Endothelial cell (in vitro differentiated cells): ENCODE data around the gene DCTN3. TPM values are rescaled to one million over a fixed set of nuclear protein-coding genes. Genes with fewer than 3 reads are reported as not detected.
A peak's percentile ranks its signal among the peaks of the same experiment; 100 is the strongest.

Source experiments
- DNase-seq: peaks from one replicate; pipeline ENCODE4 v3.0.0; 2021; ENCODE audit warnings: low spot score
- H3K27ac Mint-ChIP-seq: one replicate; pipeline ENCODE4 v1.8.0; 2021; ENCODE audit warnings: mixed read lengths, inconsistent platforms; ENCODE audit not compliant: unreplicated experiment
- H3K27me3 Mint-ChIP-seq: one replicate; pipeline ENCODE4 v1.8.0; 2021; ENCODE audit warnings: mild to moderate bottlenecking, moderate library complexity, mixed read lengths, inconsistent platforms; ENCODE audit not compliant: unreplicated experiment
- H3K36me3 Mint-ChIP-seq: one replicate; pipeline ENCODE4 v1.8.0; 2021; ENCODE audit warnings: mild to moderate bottlenecking, low read depth, mixed read lengths, inconsistent platforms; ENCODE audit not compliant: unreplicated experiment
- H3K4me1 Mint-ChIP-seq: one replicate; pipeline ENCODE4 v1.8.0; 2021; ENCODE audit warnings: mild to moderate bottlenecking, mixed read lengths, inconsistent platforms; ENCODE audit not compliant: unreplicated experiment
- H3K4me3 Mint-ChIP-seq: one replicate; pipeline ENCODE4 v1.8.0; 2021; ENCODE audit warnings: mild to moderate bottlenecking, mixed read lengths, inconsistent platforms; ENCODE audit not compliant: unreplicated experiment
- H3K9me3 Mint-ChIP-seq: one replicate; pipeline ENCODE4 v1.8.0; 2021; ENCODE audit warnings: mixed read lengths, inconsistent platforms; ENCODE audit not compliant: unreplicated experiment
- total RNA-seq: library from RNA; stranded (reverse); fragmentation: NEBNext Ultra II Directional; extraction: Animal tissue kit (Norgen Biotek cat#: 25700); gene quantifications from one replicate; pipeline ENCODE4 v1.2.1, GENCODE V29; 2021; ENCODE audit not compliant: unreplicated experiment
- TF ChIP-seq, protein P1 (sequence below): fragments of 200-600 bp; sonication (generic); IDR thresholded peaks from one replicate; pipeline ENCODE4 v1.5.0; 2021; ENCODE audit warnings: antibody characterized with exemption; ENCODE audit not compliant: unreplicated experiment

The DCTN3 gene
- total RNA-seq, 1 donor from 2014 or later: 81.5 TPM

DNA sequence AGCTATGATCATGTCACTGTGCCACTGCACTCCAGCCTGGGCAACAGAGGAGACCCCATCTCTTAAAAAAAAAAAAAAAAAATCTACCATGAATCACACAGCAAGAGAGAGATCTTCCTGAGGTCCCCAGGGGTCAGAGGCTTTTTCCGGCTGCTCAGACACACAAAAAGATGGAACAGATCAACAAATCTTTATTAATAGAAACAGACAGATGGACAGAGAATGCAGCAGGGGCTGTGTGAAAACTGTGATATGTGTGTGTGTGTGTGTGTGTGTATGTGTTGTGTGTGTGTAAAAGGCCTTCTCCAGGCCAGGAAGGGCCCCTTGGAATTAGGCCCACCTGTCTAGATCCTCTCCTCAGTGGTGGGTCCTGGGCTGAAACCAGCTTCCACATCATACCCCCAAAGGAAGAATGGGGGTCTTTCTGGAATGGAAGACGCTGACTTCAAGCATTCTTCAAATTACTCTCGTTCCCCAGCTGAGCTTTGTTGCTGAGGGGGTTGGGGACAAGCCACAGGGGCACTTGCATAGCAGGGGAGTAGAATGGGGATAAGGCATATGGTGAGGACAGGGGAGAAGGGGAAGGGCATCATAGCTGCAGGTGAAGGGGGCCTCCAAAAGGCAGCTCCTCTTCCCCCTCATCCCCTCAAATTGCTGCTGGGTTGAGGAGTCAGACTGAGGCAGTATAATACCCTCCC is 14.4 kb upstream of the DCTN3 start:
- TF ChIP-seq, protein P1, sequence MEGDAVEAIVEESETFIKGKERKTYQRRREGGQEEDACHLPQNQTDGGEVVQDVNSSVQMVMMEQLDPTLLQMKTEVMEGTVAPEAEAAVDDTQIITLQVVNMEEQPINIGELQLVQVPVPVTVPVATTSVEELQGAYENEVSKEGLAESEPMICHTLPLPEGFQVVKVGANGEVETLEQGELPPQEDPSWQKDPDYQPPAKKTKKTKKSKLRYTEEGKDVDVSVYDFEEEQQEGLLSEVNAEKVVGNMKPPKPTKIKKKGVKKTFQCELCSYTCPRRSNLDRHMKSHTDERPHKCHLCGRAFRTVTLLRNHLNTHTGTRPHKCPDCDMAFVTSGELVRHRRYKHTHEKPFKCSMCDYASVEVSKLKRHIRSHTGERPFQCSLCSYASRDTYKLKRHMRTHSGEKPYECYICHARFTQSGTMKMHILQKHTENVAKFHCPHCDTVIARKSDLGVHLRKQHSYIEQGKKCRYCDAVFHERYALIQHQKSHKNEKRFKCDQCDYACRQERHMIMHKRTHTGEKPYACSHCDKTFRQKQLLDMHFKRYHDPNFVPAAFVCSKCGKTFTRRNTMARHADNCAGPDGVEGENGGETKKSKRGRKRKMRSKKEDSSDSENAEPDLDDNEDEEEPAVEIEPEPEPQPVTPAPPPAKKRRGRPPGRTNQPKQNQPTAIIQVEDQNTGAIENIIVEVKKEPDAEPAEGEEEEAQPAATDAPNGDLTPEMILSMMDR: no peak
- no peak for DNase-seq
- no peak overlapping the region for H3K27ac Mint-ChIP-seq
- H3K27me3 Mint-ChIP-seq: peaks cover 19% of the 10 kb centered on the region
- H3K36me3 Mint-ChIP-seq: peaks cover 6% of the 10 kb centered on the region
- H3K4me1 Mint-ChIP-seq: peaks cover 11% of the 10 kb centered on the region
- H3K4me3 Mint-ChIP-seq: no peak overlapping the region
- no peaks in the 10 kb centered on the region for H3K9me3 Mint-ChIP-seq

DNA sequence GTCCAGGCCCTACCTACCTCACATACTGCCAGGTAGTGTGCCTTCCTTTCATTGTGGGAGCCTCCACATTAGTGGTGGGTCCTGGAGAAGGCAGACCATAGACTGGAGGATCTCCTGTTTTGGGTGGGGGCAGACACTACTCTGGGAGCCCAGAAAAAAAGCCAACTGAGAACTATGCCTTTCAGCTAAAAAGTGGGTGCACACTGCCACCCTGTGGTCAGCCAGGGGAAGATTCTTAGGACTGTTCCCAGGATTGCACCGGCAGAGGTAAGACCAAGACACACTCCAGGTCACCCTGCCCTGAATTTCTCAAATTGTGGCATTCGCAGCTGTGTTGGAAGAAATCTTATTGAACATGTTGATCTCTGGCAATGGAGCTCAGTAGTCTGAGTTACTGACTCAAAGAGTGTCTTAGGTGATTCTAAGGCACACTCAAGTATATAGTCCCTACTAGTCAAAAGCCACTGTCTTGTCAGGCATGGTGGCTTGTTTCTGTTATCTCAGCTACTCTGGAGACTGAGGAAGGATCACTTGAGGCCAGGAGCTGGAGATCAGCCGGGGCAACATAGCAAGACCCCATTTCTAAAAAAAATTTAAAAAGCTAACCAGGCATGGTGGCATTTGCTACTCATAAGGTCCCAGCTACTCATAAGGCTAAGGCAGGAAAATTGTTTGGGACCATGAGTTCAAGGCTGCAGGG is 13.7 kb upstream of the DCTN3 start:
- Mint-ChIP-seq H3K27me3 (peaks cover 26% of the 10 kb centered on the region), H3K36me3 (peaks cover 6% of the 10 kb centered on the region)

GRCh38 chr9:34633166-34633565 is 12.9 kb upstream of the DCTN3 start:
- TF ChIP-seq, protein P1: no peak
- Mint-ChIP-seq H3K36me3 (peaks cover 10% of the 10 kb centered on the region), H3K27ac (no peak overlapping the region), H3K4me3 (no peak overlapping the region), H3K9me3 (no peaks in the 10 kb centered on the region), H3K27me3 (peaks cover 27% of the 10 kb centered on the region), H3K4me1 (peaks cover 19% of the 10 kb centered on the region)
- DNase-seq: no peak

More for the DNA sequence above, 13.7 kb upstream of the DCTN3 start:
- peaks cover 16% of the 10 kb centered on the region for H3K4me1 Mint-ChIP-seq
- TF ChIP-seq, protein P1: peak; percentile 66
- peak; percentile 83 for DNase-seq
- H3K27ac Mint-ChIP-seq: peak overlapping the region; percentile 42
- no peaks in the 10 kb centered on the region for H3K9me3 Mint-ChIP-seq
- H3K4me3 Mint-ChIP-seq: no peak overlapping the region

DNA sequence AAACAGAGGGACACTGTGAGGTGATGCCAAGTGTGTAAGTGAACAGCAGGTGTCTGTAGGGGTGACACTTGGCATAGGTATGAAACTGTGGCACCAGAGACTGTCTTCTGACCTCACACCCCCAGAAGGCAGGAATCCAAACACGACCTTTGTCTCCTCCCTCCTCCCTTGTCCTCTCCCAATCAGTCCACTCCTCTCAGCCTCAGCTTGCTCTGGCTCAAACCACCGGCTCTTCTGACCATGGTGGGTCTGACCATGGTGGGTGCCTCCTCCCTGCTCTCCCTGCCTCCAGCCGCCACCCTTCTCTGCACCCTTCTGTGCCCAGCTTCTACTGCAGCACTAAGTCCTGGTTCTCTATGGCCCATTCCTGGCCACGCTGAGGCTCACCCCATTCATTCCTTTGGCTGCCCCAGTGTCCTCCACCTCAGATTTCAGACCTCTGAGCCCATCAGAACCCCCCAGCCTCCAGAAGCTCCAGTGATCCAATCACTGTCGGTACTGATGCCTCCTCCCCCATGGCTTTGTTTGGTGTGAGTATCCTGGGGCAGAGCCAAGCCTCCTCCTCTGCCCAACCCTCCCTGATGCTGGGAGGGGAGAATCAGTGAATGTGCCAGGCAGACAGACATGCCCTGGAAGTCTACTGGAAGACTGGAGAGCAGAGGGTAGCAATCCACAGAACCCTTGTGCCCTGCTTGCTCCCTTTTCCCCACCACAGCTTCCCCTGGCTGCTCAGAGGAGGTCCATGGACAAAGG is 10.3 kb upstream of the DCTN3 start:
- no peak overlapping the region for H3K4me3 Mint-ChIP-seq

More for the DNA sequence above, 10.3 kb upstream of the DCTN3 start:
- Mint-ChIP-seq H3K9me3 (no peaks in the 10 kb centered on the region), H3K27ac (no peak overlapping the region), H3K27me3 (peaks cover 33% of the 10 kb centered on the region), H3K4me1 (peaks cover 11% of the 10 kb centered on the region), H3K36me3 (peaks cover 12% of the 10 kb centered on the region)
- TF ChIP-seq, protein P1: no peak
- DNase-seq: no peak
